Measurements from ENCODE around the gene SETBP1. TPM values are rescaled to one million over a fixed set of nuclear protein-coding genes. Genes with fewer than 3 reads are reported as not detected.
A peak's percentile ranks its signal among the peaks of the same experiment; 100 is the strongest.

SETBP1 gene
- polyA plus RNA-seq, 6 donors from 2014 or later: 6.0 to 20.2 (median 10.0) TPM

- peak overlapping the region in 5 of 8 donors; percentile 3 to 37 (median 30) for H3K4me3 Mint-ChIP-seq
- ATAC-seq (ENCODE audit: low read depth in 2 of 2): peak in 1 of 2 donors; percentile 33
- no peak for DNase-seq
- H3K4me1 Mint-ChIP-seq: peaks cover 18 to 28% (median 24%) of the 10 kb centered on the region in 3 donors
- peaks cover 0 to 14% (median 0%) of the 10 kb centered on the region in 7 donors for H3K9me3 Mint-ChIP-seq
- H3K36me3 Mint-ChIP-seq: peaks cover 20 to 39% of the 10 kb centered on the region in 2 donors
- H3K27ac Mint-ChIP-seq: peak overlapping the region in 5 of 6 donors; percentile 21 to 90 (median 66)
- no peaks in the 10 kb centered on the region for H3K27me3 Mint-ChIP-seq
Measured at GRCh38 chr18:45066886-45067285, 386.2 kb downstream of the SETBP1 start.

GRCh38 chr18:45068400-45069094 is 387.9 kb downstream of the SETBP1 start:
- no peaks in the 10 kb centered on the region for H3K27me3 Mint-ChIP-seq
- ATAC-seq (ENCODE audit: low read depth in 2 of 2): no peak
- H3K27ac Mint-ChIP-seq: peak overlapping the region in 2 of 6 donors; percentile 14 to 59
- H3K9me3 Mint-ChIP-seq: peaks cover 0 to 5% (median 0%) of the 10 kb centered on the region in 7 donors
- peaks cover 9 to 26% of the 10 kb centered on the region in 2 donors for H3K36me3 Mint-ChIP-seq
- no peak for DNase-seq
- no peak overlapping the region for H3K4me3 Mint-ChIP-seq
- H3K4me1 Mint-ChIP-seq: peaks cover 18 to 28% (median 24%) of the 10 kb centered on the region in 3 donors

- peaks cover 18 to 28% (median 24%) of the 10 kb centered on the region in 3 donors for H3K4me1 Mint-ChIP-seq
- ATAC-seq (ENCODE audit: low read depth in 2 of 2) (no peak), DNase-seq (no peak)
- H3K27me3 Mint-ChIP-seq: no peaks in the 10 kb centered on the region
- peak overlapping the region in 1 of 6 donors; percentile 70 for H3K27ac Mint-ChIP-seq
- H3K36me3 Mint-ChIP-seq: peaks cover under 1 to 19% of the 10 kb centered on the region in 2 donors
- H3K4me3 Mint-ChIP-seq: no peak overlapping the region
- H3K9me3 Mint-ChIP-seq: peaks cover 0 to 4% (median 0%) of the 10 kb centered on the region in 7 donors
Measured at GRCh38 chr18:45069546-45069945, 388.9 kb downstream of the SETBP1 start.

GRCh38 chr18:45071956-45072355 is 391.3 kb downstream of the SETBP1 start:
- DNase-seq (no peak), ATAC-seq (ENCODE audit: low read depth in 2 of 2) (no peak)
- peaks cover 2 to 12% (median 5%) of the 10 kb centered on the region in 3 donors for H3K4me1 Mint-ChIP-seq
- H3K9me3 Mint-ChIP-seq: peaks cover 0 to 4% (median 0%) of the 10 kb centered on the region in 7 donors
- H3K27ac Mint-ChIP-seq: no peak overlapping the region
- H3K27me3 Mint-ChIP-seq: no peaks in the 10 kb centered on the region
- H3K36me3 Mint-ChIP-seq: peaks cover 0 to 8% of the 10 kb centered on the region in 2 donors
- no peak overlapping the region for H3K4me3 Mint-ChIP-seq

- Mint-ChIP-seq H3K27me3 (no peaks in the 10 kb centered on the region), H3K4me1 (peaks cover 0 to 6% (median 4%) of the 10 kb centered on the region in 3 donors), H3K27ac (peak overlapping the region in 1 of 6 donors; percentile 39), H3K9me3 (peaks cover 0 to 4% (median 0%) of the 10 kb centered on the region in 7 donors), H3K36me3 (peaks cover 0 to 11% of the 10 kb centered on the region in 2 donors), H3K4me3 (no peak overlapping the region)
- no peak for ATAC-seq (ENCODE audit: low read depth in 2 of 2)
- no peak for DNase-seq
Measured at GRCh38 chr18:45073556-45073955, 392.9 kb downstream of the SETBP1 start.

- Mint-ChIP-seq H3K27ac (peak overlapping the region in 1 of 6 donors; percentile 43), H3K27me3 (peaks cover 0 to 12% (median 0%) of the 10 kb centered on the region in 3 donors), H3K36me3 (peaks cover 8 to 18% of the 10 kb centered on the region in 2 donors), H3K4me1 (peaks cover 11 to 22% (median 12%) of the 10 kb centered on the region in 3 donors), H3K9me3 (peaks cover 0 to 23% (median 14%) of the 10 kb centered on the region in 7 donors), H3K4me3 (no peak overlapping the region)
- DNase-seq (no peak), ATAC-seq (ENCODE audit: low read depth in 2 of 2) (no peak)
Measured at GRCh38 chr18:45081566-45082181, 401.0 kb downstream of the SETBP1 start.

GRCh38 chr18:45083226-45083855 is 402.7 kb downstream of the SETBP1 start:
- H3K4me1 Mint-ChIP-seq: peaks cover 11 to 22% (median 12%) of the 10 kb centered on the region in 3 donors
- peaks cover 8 to 12% of the 10 kb centered on the region in 2 donors for H3K36me3 Mint-ChIP-seq
- H3K27ac Mint-ChIP-seq: no peak overlapping the region

GRCh38 chr18:45084206-45084605 is 403.5 kb downstream of the SETBP1 start:
- H3K9me3 Mint-ChIP-seq: peaks cover 0 to 23% (median 10%) of the 10 kb centered on the region in 7 donors
- no peak overlapping the region for H3K4me3 Mint-ChIP-seq
- DNase-seq (no peak), ATAC-seq (ENCODE audit: low read depth in 2 of 2) (no peak)
- peaks cover 11 to 28% (median 17%) of the 10 kb centered on the region in 3 donors for H3K4me1 Mint-ChIP-seq
- peaks cover 0 to 12% (median 0%) of the 10 kb centered on the region in 3 donors for H3K27me3 Mint-ChIP-seq
- H3K36me3 Mint-ChIP-seq: peaks cover 8 to 12% of the 10 kb centered on the region in 2 donors
- H3K27ac Mint-ChIP-seq: no peak overlapping the region

More at GRCh38 chr18:45083226-45083855, 402.7 kb downstream of the SETBP1 start:
- DNase-seq: no peak
- no peak for ATAC-seq (ENCODE audit: low read depth in 2 of 2)
- Mint-ChIP-seq H3K27me3 (peaks cover 0 to 12% (median 0%) of the 10 kb centered on the region in 3 donors), H3K9me3 (peaks cover 0 to 23% (median 12%) of the 10 kb centered on the region in 7 donors), H3K4me3 (no peak overlapping the region)

GRCh38 chr18:45085916-45086624 is 405.4 kb downstream of the SETBP1 start:
- H3K4me3 Mint-ChIP-seq: no peak overlapping the region
- ATAC-seq (ENCODE audit: low read depth in 2 of 2) (no peak), DNase-seq (no peak)
- H3K27ac Mint-ChIP-seq: peak overlapping the region in 3 of 6 donors; percentile 0 to 78 (median 53)
- H3K9me3 Mint-ChIP-seq: peaks cover 0 to 22% (median 9%) of the 10 kb centered on the region in 7 donors
- peaks cover 11 to 28% (median 17%) of the 10 kb centered on the region in 3 donors for H3K4me1 Mint-ChIP-seq
- peaks cover 6 to 11% of the 10 kb centered on the region in 2 donors for H3K36me3 Mint-ChIP-seq
- H3K27me3 Mint-ChIP-seq: peaks cover 0 to 12% (median 0%) of the 10 kb centered on the region in 3 donors

- DNase-seq (no peak), ATAC-seq (ENCODE audit: low read depth in 2 of 2) (no peak)
- Mint-ChIP-seq H3K4me1 (peaks cover 15 to 27% (median 18%) of the 10 kb centered on the region in 3 donors), H3K27ac (peak overlapping the region in 2 of 6 donors; percentile 0 to 78), H3K4me3 (no peak overlapping the region), H3K9me3 (peaks cover 0 to 15% (median 2%) of the 10 kb centered on the region in 7 donors), H3K36me3 (peaks cover 0 to 5% of the 10 kb centered on the region in 2 donors), H3K27me3 (peaks cover 0 to 12% (median 0%) of the 10 kb centered on the region in 3 donors)
Measured at GRCh38 chr18:45086777-45087176, 406.1 kb downstream of the SETBP1 start.

- H3K27me3 Mint-ChIP-seq: no peaks in the 10 kb centered on the region
- no peak for ATAC-seq (ENCODE audit: low read depth in 2 of 2)
- H3K9me3 Mint-ChIP-seq: peaks cover 0 to 1% (median 0%) of the 10 kb centered on the region in 7 donors
- no peaks in the 10 kb centered on the region for H3K36me3 Mint-ChIP-seq
- peaks cover 6 to 19% (median 11%) of the 10 kb centered on the region in 3 donors for H3K4me1 Mint-ChIP-seq
- DNase-seq: no peak
- peak overlapping the region in 1 of 6 donors; percentile 16 for H3K27ac Mint-ChIP-seq
- H3K4me3 Mint-ChIP-seq: no peak overlapping the region
Measured at GRCh38 chr18:45090526-45091140, 409.9 kb downstream of the SETBP1 start.

GRCh38 chr18:45100321-45101105 is 419.8 kb downstream of the SETBP1 start:
- H3K9me3 Mint-ChIP-seq: no peaks in the 10 kb centered on the region
- H3K36me3 Mint-ChIP-seq: no peaks in the 10 kb centered on the region
- DNase-seq (no peak), ATAC-seq (ENCODE audit: low read depth in 2 of 2) (no peak)
- peak overlapping the region in 1 of 8 donors; percentile 35 for H3K4me3 Mint-ChIP-seq
- peaks cover 48 to 50% (median 49%) of the 10 kb centered on the region in 3 donors for H3K4me1 Mint-ChIP-seq
- peak overlapping the region in 2 of 6 donors; percentile 44 to 60 for H3K27ac Mint-ChIP-seq
- H3K27me3 Mint-ChIP-seq: no peaks in the 10 kb centered on the region

Data from naive B cell (primary cell).